NCI-H1694 treated with DMSO at 0.1 percent for 48 hours (cell line): ENCODE measurements around the gene GIMAP1.

Experiments
- DNase-seq: peaks from one replicate; lab custom pipeline; 2025; lab: John Stamatoyannopoulos, UW

The GIMAP1 gene

DNA sequence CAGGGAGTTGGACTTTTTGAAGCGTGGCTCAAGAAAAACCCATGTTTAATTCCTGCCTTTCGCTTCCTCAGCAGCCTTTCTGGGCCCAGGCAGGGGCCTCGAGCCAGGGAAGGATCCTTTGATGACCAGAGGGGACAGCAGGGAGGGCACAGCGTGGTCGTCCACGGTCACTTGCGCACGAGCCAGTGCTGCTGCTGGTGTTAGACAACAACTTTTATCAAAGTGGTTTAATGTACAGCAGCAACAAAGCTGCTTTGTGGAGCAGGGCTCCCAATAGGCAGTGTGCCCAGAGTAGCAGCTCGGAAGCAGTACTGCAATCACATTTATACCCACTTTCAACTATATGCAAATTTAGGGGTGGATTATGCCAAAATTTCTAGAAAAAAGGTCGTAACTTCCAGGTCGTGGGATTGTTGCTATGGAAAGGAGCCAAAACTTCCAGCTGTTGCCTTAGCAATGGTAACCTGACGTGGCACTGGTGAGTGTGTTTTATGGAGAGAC is 6.1 kb downstream of the GIMAP1 start:
- DNase-seq, result no peak

GRCh38 chr7:150723467-150723866 is 7.1 kb downstream of the GIMAP1 start:
- DNase-seq, result no peak

GRCh38 chr7:150727381-150727780 is 11.0 kb downstream of the GIMAP1 start:
- DNase-seq, result no peak

- no peak for DNase-seq
Observed at GRCh38 chr7:150728011-150728410, 11.6 kb downstream of the GIMAP1 start.

DNA sequence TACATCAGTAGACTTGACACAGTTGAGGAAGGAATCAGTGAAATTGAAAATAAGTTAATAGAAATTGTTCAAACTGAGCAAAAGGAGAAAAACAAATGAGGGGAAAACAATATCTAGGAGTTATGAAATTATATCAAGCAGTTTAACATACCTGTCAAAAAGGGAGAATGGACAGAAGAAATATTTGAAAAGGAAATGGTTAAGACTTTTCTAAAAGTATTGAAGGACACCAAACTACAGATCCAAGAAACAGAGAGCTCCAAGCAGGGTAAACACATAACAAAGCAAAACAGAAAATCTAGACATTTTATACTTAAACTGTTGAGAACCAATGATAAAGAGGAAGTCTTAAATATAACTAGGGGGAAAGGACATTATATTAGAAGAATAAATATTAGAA is 12.2 kb downstream of the GIMAP1 start:
- no peak for DNase-seq

DNA sequence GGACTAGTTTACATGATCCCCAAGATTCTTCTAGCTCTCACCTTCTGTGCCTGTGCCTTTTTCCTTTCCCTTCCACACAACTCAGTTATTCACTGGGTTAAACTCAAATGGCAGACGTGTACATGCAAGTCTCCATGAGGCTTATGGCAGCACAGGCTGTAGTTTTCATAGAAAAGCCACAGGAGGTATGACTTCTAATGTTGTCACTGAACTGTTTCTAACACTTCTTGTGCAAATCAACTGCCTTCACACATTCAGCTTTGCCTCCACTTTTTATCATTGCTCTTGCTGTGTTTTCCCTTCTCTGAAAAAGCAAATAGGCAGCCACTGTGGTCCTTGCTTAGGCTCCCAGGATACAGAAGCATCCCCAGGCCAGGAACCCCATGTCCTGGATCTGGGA is 15.5 kb downstream of the GIMAP1 start:
- DNase-seq, result no peak

DNA sequence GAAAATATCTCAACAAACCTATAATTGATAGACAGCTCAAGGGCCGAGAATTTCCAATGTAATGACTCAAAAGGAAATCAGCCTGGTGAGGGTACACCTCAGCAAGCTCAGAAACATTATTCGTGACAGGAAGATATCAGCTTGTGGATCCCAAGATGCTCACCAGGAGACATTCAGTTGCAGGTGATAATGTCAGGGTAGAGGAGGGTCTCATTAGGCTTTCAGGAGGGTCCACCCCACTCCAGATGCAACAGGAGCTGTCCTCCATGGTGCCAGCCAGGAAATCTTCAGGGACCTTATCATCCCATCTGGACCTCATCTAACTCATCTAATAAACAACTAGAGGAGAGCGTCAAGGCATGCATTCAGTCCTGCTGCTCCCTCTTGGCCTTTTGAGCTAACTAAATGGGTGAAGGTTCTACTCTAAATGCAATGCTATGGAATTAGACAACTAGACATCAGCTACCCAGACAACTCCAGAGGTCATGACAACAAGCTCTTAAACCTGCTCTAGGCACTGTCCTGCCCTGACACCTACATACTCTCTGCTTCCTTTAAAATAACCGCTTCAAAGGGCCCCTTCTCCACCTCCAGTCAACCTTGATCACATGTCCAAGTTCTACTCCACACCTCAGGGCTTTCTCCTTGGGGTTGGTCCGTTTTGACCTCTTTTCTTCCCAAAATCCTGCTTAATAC is 16.5 kb downstream of the GIMAP1 start:
- no peak for DNase-seq

DNA sequence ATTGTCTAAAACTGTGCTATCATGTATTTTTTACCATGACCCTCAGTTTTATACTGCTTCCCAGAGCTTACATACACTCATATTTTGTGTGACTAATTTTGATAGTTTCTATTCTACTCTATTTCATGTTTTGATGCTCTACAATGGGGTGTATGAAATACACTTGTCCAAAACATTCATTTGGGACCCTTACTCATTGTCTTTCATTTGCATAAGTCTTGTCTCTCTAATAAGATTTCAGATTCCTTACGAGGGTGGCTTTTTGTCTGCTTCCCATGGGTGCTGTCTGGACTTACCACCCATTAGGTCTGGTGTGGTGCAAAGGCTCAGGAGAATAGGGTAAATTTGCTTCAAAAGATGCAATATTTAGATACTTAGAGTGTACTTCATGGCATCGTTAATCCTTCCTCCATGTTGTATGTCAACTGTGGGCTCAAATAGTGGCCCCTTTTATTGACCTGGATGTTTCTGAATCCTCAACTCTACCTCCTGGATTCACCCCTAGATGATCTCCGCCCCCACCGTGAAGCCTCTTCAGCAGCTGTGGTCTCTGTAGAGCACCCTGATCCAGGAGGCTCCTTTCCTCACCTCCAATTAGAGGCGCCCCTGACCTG is 17.2 kb downstream of the GIMAP1 start:
- no peak for DNase-seq

DNA sequence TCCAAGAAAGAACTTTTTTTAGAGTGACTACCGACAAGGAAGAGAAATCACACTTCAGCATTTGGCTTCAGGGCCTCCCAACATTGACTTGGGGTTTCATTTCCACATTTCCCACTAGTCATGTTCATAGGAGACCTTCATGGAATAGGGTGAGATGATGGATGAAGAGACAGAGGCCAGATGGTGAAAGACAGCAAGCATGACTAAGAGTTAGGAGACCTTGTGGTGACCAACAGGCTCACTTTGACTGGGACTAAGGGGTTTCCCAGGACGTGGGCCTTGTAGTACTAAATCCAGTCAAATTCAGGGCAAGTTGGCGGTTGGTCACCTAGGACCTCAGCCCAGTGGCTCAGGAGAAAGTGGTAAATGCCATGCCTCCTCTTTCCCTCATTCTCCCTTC is 17.8 kb downstream of the GIMAP1 start:
- DNase-seq, result no peak

- DNase-seq, result no peak
Observed at GRCh38 chr7:150735596-150736358, 19.4 kb downstream of the GIMAP1 start.

GRCh38 chr7:150736864-150737263 is 20.5 kb downstream of the GIMAP1 start:
- no peak for DNase-seq

DNA sequence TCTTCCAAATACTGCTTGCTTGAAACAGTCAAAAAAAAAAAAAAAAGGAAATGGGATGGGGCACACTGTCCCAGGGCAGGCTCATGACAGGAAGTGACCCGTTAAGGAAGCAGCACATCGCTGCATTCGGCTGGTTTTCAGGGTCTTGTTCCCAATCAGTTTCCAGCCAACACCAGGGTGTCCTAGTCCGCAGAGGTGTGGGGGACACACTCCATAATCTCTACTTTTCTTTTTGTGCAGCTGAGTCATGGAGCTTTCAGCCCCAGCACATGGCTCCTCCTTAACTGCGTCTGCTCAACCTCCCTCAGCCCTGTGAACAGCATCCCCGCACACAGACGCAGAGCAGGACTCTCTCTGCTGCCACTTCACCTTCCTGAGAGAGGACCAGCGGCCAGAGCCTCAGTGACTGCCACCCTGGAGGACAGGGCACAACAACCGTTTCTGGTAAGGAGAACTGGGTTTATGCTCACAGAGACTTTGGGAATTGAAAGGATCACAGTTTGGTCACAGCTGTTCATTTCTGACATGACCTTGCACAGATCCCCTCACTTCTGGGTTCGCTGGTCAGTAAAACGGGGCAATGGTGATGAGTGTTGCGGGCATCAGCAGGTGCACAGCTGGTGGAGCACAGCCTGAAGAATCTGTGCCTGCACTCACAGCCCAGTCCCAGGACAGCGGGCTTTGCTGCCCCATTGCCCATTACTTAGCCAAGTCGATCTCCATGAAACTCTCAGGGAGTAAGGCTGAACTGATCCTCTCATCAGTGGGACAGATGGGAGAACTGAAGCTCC is 21.0 kb downstream of the GIMAP1 start, which contains the start of gene GIMAP5:
Gene GIMAP5, plus strand, starts transcription at position 154 of the 791 bp plus-strand sequence. CDS start 3,467 bp downstream, outside the sequence.
- DNase-seq, result no peak

GRCh38 chr7:150738092-150738491 is 21.7 kb downstream of the GIMAP1 start:
- no peak for DNase-seq

GRCh38 chr7:150738591-150739001 is 22.2 kb downstream of the GIMAP1 start:
- no peak for DNase-seq

GRCh38 chr7:150739033-150739432 is 22.6 kb downstream of the GIMAP1 start:
- no peak for DNase-seq

DNA sequence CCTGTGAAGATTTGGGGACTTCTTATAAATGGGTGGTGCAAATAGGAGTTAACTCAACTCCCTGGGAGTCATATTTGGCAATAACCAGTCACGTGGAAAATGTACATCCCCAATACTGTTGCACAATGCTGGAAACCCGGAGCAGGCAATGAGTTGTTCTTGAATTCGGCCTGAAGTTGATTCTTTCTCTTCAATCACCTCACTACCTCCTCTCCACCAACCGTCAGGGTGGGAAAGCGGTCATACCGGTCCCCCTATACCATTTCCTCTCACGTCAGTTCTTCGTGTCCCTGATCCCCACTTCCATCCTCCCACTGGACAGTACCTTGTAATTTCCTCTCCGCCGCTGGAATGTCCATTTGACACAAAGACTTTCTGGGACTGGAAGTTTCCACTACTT is 23.6 kb downstream of the GIMAP1 start:
- DNase-seq, result no peak

DNA sequence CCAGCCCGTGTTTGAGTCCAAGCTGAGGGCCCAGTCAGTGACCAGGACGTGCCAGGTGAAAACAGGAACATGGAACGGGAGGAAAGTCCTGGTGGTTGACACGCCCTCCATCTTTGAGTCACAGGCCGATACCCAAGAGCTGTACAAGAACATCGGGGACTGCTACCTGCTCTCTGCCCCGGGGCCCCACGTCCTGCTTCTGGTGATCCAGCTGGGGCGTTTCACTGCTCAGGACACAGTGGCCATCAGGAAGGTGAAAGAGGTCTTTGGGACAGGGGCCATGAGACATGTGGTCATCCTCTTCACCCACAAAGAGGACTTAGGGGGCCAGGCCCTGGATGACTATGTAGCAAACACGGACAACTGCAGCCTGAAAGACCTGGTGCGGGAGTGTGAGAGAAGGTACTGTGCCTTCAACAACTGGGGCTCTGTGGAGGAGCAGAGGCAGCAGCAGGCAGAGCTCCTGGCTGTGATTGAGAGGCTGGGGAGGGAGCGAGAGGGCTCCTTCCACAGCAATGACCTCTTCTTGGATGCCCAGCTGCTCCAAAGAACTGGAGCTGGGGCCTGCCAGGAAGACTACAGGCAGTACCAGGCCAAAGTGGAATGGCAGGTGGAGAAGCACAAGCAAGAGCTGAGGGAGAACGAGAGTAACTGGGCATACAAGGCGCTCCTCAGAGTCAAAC is 26.0 kb downstream of the GIMAP1 start:
- no peak for DNase-seq

DNA sequence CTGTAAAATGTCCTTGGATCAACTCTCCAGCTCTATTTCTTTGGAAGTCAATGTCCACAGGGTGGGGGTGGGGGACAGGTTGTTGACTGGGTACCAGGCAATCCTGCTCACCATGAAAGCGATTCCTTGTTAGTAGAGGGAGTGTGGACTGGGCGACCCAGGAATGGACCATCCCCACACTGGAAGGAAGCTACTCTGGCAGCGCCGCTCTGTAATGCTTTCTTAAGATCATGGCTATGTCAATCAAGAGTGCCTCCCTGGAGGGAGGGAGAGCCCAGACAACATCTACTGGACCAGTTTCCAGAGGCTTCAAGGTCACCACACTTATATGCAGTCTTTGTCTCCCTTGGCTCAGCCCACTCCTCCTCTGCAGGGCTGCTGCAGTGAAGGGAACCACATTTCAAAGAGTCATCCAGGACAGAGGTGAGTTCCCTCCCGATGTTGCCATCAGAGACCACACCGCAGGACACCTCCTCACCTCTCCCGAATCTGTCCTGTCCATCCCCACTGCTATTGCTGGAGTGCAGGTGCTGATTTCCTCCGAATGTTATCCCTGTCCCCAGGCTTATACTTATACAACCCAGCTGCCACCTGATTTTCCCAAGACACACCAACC is 27.7 kb downstream of the GIMAP1 start:
- no peak for DNase-seq

GRCh38 chr7:150745086-150745485 is 28.7 kb downstream of the GIMAP1 start:
- no peak for DNase-seq

DNA sequence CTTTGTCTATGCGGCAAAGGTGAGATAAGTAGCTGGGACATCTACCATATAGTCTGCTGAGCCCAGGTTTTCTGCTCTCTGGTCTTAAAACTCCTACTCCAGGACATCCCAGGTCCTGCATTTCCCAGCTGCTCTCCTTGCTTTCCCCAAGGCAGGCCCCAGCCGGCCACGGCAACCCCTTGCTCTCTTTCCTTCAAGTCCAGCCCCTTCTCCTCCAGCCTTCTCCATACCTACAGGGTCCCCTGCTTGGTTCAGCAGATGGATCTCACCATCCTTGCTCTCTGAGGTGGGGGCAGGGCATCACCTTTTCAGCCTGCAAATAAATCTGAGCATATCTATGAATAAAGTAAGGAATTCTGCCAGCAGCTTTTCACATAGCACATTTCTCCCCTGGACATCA is 29.5 kb downstream of the GIMAP1 start:
- no peak for DNase-seq

- no peak for DNase-seq
Observed at GRCh38 chr7:150746921-150747320, 30.5 kb downstream of the GIMAP1 start.
